Neural cell (in vitro differentiated cells): ENCODE data around the gene DHX15. TPM values are rescaled to one million over a fixed set of nuclear protein-coding genes. Genes with fewer than 3 reads are reported as not detected.

Source experiments
- H2AFZ ChIP-seq: fragments of 200-600, 300-800 bp; sonication (generic), shearing (Covaris generic); 2 replicates; pipeline ENCODE4 v1.6.0; 2014; ENCODE audit warnings: low read depth, mild to moderate bottlenecking, antibody characterized with exemption, low read length, moderate library complexity
- H3F3A ChIP-seq: fragments of 200-600 bp; shearing (Covaris generic); 2 replicates; pipeline ENCODE4 v1.6.1; 2016; ENCODE audit warnings: mild to moderate bottlenecking, moderate library complexity, mixed read lengths, antibody characterized with exemption, low read length; ENCODE audit not compliant: insufficient read depth, poor library complexity, severe bottlenecking
- H3K27ac ChIP-seq: fragments of 200-600, 300-800 bp; sonication (generic), shearing (Covaris generic); 2 replicates; pipeline ENCODE4 v1.5.1; 2014; ENCODE audit warnings: mild to moderate bottlenecking, low read length, moderate library complexity
- H3K27me3 ChIP-seq: fragments of 300-800, 200-600 bp; sonication (generic), shearing (Covaris generic); 2 replicates; pipeline ENCODE4 v1.6.0; 2014; ENCODE audit warnings: mild to moderate bottlenecking, low read depth, low read length, moderate library complexity; ENCODE audit not compliant: insufficient read depth
- H3K36me3 ChIP-seq: fragments of 300-800, 200-600 bp; sonication (generic), shearing (Covaris generic); 2 replicates; pipeline ENCODE4 v1.5.1; 2014; ENCODE audit warnings: mild to moderate bottlenecking, antibody characterized with exemption, low read length, moderate library complexity; ENCODE audit not compliant: insufficient read depth
- H3K4me2 ChIP-seq: fragments of 300-800, 200-600 bp; sonication (generic), shearing (Covaris generic); 2 replicates; pipeline ENCODE4 v1.6.0; 2014; ENCODE audit warnings: mild to moderate bottlenecking, low read length
- H3K4me3 ChIP-seq: fragments of 300-800, 200-600 bp; sonication (generic), shearing (Covaris generic); 2 replicates; pipeline ENCODE4 v1.5.1; 2014; ENCODE audit warnings: mild to moderate bottlenecking, low read length, moderate library complexity
- H3K79me2 ChIP-seq: fragments of 200-600 bp; shearing (Covaris generic); replicated peaks from 2 replicates; pipeline ENCODE4 v1.6.0; 2014; ENCODE audit warnings: mild to moderate bottlenecking, low read length, moderate library complexity; ENCODE audit not compliant: insufficient read depth
- H3K9ac ChIP-seq: fragments of 300-800, 200-600 bp; sonication (generic), shearing (Covaris generic); 2 replicates; pipeline ENCODE4 v1.6.1; 2016; ENCODE audit warnings: mild to moderate bottlenecking, low read length, mixed read lengths
- H3K9me2 ChIP-seq: fragments of 200-600 bp; shearing (Covaris generic); 2 replicates; pipeline ENCODE4 v1.6.1; 2016; ENCODE audit warnings: mild to moderate bottlenecking, low read length, mixed read lengths; ENCODE audit not compliant: insufficient read depth
- H3K9me3 ChIP-seq: fragments of 200-600, 300-800 bp; sonication (generic), shearing (Covaris generic); 2 replicates; pipeline ENCODE4 v1.6.1; 2016; ENCODE audit warnings: mild to moderate bottlenecking, mixed run types, low read length, moderate library complexity, mixed read lengths
- H4K20me1 ChIP-seq: fragments of 200-600 bp; shearing (Covaris generic); 2 replicates; pipeline ENCODE4 v1.6.1; 2016; ENCODE audit warnings: mild to moderate bottlenecking, mixed run types; ENCODE audit not compliant: insufficient read depth
- EP300 ChIP-seq: fragments of 450-650 bp; conservative IDR thresholded peaks from 2 replicates; pipeline ENCODE4 v1.6.1; 2014; ENCODE audit warnings: antibody characterized with exemption, mild to moderate bottlenecking, moderate library complexity; ENCODE audit not compliant: poor library complexity, severe bottlenecking
- EZH2 ChIP-seq: fragments of 200-600, 300-800 bp; shearing (Covaris generic), sonication (generic); IDR thresholded peaks from 2 replicates; pipeline ENCODE4 v1.6.1; 2014; ENCODE audit warnings: antibody characterized with exemption, low read length, borderline replicate concordance, mild to moderate bottlenecking; ENCODE audit not compliant: insufficient read depth, poor library complexity, severe bottlenecking
- MXI1 ChIP-seq: fragments of 450-650 bp; conservative IDR thresholded peaks from 2 replicates; pipeline ENCODE4 v1.6.1; 2014; ENCODE audit warnings: antibody characterized with exemption, mild to moderate bottlenecking; ENCODE audit not compliant: poor library complexity, severe bottlenecking
- POLR2AphosphoS5 ChIP-seq: IDR thresholded peaks from 2 replicates; pipeline ENCODE4 v1.6.1; 2012
- RAD21 ChIP-seq: fragments of 450-650 bp; conservative IDR thresholded peaks from 2 replicates; pipeline ENCODE4 v1.6.1; 2014; ENCODE audit warnings: antibody characterized with exemption, mild to moderate bottlenecking, moderate library complexity
- SMC3 ChIP-seq: fragments of 450-650 bp; conservative IDR thresholded peaks from 2 replicates; pipeline ENCODE4 v1.6.1; 2014; ENCODE audit warnings: antibody characterized with exemption, mild to moderate bottlenecking, moderate library complexity; ENCODE audit not compliant: poor library complexity
- TAF1 ChIP-seq: IDR thresholded peaks from 2 replicates; pipeline ENCODE4 v1.6.1; 2012; ENCODE audit warnings: low read depth
- polyA plus RNA-seq: library from polyadenylated mRNA; depleted of rRNA; stranded (reverse); fragments of >200 nt; gene quantifications from 2 replicates; pipeline ENCODE4 v1.2.3, GENCODE V29; 2014
- TF ChIP-seq, protein P1 (sequence below): fragments of 450-650 bp; IDR thresholded peaks from 2 replicates; pipeline ENCODE4 v1.5.1; 2014; ENCODE audit warnings: antibody characterized with exemption, mild to moderate bottlenecking, moderate library complexity; ENCODE audit not compliant: poor library complexity, severe bottlenecking
- TF ChIP-seq, protein P2 (sequence below): IDR thresholded peaks from 2 replicates; pipeline ENCODE4 v1.6.1; 2012; ENCODE audit warnings: borderline replicate concordance

DHX15 gene
- polyA plus RNA-seq, 1 donor from 2014 or later = 368 TPM

DNA sequence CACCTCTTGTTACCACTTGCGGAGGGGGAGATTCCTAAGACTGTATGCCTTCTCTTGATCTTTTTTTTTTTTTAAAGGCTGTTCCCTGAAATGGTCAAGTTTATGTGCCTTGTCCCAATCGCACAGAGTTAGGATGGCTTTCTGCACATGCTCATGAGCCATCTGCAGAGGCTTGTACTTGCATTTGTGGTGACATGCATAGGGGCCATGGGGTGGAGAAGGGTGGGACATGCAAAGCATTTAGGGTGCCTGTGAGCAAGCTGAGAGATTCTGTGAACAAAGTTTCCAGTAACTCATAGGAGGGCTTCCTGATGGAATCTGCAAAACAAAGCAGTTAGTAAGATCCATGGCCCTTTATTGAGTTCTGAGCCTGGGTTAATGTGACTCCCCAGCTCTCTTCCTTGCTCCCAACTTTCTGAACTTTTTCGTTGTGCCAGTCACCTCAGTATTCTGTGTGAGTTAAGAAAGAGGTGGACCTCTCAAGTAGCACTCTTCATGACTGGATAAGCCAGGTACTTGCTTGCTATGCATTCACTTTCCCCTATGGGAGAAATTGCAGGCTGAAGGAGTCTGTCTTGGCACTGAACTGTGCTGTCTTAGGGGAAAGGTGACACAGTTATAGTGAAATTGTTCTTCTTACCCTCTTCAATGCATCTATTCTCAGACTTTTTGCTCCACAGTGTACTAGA lies 37.9 kb upstream of the DHX15 start:
- TF ChIP-seq, protein P1, sequence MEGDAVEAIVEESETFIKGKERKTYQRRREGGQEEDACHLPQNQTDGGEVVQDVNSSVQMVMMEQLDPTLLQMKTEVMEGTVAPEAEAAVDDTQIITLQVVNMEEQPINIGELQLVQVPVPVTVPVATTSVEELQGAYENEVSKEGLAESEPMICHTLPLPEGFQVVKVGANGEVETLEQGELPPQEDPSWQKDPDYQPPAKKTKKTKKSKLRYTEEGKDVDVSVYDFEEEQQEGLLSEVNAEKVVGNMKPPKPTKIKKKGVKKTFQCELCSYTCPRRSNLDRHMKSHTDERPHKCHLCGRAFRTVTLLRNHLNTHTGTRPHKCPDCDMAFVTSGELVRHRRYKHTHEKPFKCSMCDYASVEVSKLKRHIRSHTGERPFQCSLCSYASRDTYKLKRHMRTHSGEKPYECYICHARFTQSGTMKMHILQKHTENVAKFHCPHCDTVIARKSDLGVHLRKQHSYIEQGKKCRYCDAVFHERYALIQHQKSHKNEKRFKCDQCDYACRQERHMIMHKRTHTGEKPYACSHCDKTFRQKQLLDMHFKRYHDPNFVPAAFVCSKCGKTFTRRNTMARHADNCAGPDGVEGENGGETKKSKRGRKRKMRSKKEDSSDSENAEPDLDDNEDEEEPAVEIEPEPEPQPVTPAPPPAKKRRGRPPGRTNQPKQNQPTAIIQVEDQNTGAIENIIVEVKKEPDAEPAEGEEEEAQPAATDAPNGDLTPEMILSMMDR = no peak
- TF ChIP-seq TAF1 (no peak), EP300 (no peak)
- Histone ChIP-seq H4K20me1 (no peaks in the 10 kb centered on the region), H3K9me3 (no peaks in the 10 kb centered on the region), H3K27ac (no peak overlapping the region), H3K36me3 (no peaks in the 10 kb centered on the region), H3F3A (no peaks in the 10 kb centered on the region), H3K9me2 (no peaks in the 10 kb centered on the region), H2AFZ (no peak overlapping the region), H3K79me2 (no peaks in the 10 kb centered on the region), H3K4me2 (no peak overlapping the region), H3K4me3 (no peak overlapping the region), H3K27me3 (no peaks in the 10 kb centered on the region), H3K9ac (no peak overlapping the region)

DNA sequence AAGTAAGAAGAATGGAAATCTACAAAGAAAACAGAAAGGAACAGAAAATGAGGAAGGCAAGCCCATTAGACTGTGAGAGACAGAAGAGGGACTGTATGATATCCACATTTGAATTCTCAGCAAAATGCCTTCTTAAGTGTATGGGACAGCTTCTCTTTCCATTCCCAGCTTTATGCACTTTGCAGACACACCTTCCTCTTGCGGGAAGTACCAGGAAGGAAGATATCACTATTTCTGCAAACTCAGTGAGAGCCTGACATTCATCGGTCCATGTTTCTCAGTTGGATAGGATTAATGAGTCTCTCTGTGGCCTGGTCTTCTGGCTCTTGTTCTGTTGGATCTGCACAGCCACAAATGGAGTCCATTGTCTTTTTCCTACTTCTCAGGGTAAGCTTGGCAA lies 31.6 kb upstream of the DHX15 start:
- Histone ChIP-seq H3K4me3 (no peak overlapping the region), H3F3A (no peaks in the 10 kb centered on the region), H3K9me2 (no peaks in the 10 kb centered on the region), H3K36me3 (no peaks in the 10 kb centered on the region), H3K4me2 (no peak overlapping the region), H4K20me1 (no peaks in the 10 kb centered on the region), H3K27me3 (no peaks in the 10 kb centered on the region), H3K9ac (no peak overlapping the region), H2AFZ (no peak overlapping the region), H3K27ac (no peak overlapping the region), H3K79me2 (no peaks in the 10 kb centered on the region), H3K9me3 (no peaks in the 10 kb centered on the region)
- TF ChIP-seq TAF1 (no peak), RAD21 (no peak), EP300 (no peak), POLR2AphosphoS5 (no peak), EZH2 (no peak), MXI1 (no peak), SMC3 (no peak)
- TF ChIP-seq, protein P1 = no peak
- TF ChIP-seq, protein P2, sequence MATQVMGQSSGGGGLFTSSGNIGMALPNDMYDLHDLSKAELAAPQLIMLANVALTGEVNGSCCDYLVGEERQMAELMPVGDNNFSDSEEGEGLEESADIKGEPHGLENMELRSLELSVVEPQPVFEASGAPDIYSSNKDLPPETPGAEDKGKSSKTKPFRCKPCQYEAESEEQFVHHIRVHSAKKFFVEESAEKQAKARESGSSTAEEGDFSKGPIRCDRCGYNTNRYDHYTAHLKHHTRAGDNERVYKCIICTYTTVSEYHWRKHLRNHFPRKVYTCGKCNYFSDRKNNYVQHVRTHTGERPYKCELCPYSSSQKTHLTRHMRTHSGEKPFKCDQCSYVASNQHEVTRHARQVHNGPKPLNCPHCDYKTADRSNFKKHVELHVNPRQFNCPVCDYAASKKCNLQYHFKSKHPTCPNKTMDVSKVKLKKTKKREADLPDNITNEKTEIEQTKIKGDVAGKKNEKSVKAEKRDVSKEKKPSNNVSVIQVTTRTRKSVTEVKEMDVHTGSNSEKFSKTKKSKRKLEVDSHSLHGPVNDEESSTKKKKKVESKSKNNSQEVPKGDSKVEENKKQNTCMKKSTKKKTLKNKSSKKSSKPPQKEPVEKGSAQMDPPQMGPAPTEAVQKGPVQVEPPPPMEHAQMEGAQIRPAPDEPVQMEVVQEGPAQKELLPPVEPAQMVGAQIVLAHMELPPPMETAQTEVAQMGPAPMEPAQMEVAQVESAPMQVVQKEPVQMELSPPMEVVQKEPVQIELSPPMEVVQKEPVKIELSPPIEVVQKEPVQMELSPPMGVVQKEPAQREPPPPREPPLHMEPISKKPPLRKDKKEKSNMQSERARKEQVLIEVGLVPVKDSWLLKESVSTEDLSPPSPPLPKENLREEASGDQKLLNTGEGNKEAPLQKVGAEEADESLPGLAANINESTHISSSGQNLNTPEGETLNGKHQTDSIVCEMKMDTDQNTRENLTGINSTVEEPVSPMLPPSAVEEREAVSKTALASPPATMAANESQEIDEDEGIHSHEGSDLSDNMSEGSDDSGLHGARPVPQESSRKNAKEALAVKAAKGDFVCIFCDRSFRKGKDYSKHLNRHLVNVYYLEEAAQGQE = no peak
